Measurements from ENCODE around the gene GMEB1.

GRCh38 chr1:28744184-28744583, 75.6 kb downstream of the GMEB1 start:
- TF ChIP-seq, protein P1, sequence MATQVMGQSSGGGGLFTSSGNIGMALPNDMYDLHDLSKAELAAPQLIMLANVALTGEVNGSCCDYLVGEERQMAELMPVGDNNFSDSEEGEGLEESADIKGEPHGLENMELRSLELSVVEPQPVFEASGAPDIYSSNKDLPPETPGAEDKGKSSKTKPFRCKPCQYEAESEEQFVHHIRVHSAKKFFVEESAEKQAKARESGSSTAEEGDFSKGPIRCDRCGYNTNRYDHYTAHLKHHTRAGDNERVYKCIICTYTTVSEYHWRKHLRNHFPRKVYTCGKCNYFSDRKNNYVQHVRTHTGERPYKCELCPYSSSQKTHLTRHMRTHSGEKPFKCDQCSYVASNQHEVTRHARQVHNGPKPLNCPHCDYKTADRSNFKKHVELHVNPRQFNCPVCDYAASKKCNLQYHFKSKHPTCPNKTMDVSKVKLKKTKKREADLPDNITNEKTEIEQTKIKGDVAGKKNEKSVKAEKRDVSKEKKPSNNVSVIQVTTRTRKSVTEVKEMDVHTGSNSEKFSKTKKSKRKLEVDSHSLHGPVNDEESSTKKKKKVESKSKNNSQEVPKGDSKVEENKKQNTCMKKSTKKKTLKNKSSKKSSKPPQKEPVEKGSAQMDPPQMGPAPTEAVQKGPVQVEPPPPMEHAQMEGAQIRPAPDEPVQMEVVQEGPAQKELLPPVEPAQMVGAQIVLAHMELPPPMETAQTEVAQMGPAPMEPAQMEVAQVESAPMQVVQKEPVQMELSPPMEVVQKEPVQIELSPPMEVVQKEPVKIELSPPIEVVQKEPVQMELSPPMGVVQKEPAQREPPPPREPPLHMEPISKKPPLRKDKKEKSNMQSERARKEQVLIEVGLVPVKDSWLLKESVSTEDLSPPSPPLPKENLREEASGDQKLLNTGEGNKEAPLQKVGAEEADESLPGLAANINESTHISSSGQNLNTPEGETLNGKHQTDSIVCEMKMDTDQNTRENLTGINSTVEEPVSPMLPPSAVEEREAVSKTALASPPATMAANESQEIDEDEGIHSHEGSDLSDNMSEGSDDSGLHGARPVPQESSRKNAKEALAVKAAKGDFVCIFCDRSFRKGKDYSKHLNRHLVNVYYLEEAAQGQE (IDR thresholded peaks at IDR 0.05; ENCODE audit: insufficient read depth in 1 of 2, low read depth in 2 of 2, low read length in 2 of 2): no peak
- TF ChIP-seq SIN3A (IDR thresholded peaks at IDR 0.05; ENCODE audit: borderline replicate concordance, insufficient read depth, low read length) (no peak), POLR2AphosphoS5 (IDR thresholded peaks at IDR 0.05; ENCODE audit: low read depth, low read length) (no peak), TAF1 (IDR thresholded peaks at IDR 0.05; ENCODE audit: borderline replicate concordance, insufficient read depth, low read length) (no peak)

Measured in PFSK-1 (cell line).